Esophagus squamous epithelium (tissue), 4 donors: ENCODE measurements around the gene CRYBA2.

Source experiments
- POLR2A ChIP-seq, 4 donors: fragments of 450-650 bp; IDR thresholded peaks; one replicate each; pipeline ENCODE4 v1.6.1; 2017; ENCODE audit warnings: antibody characterized with exemption in 4 of 4, mild to moderate bottlenecking in 4 of 4, moderate library complexity in 3 of 4
- TF ChIP-seq, protein P1 (sequence below), 6 experiments: fragments of 450-650 bp in 4 of 6; fragments of 200-600 bp in 2 of 6; sonication (generic) in 2 of 6; IDR thresholded peaks; one replicate each; pipeline ENCODE4 v1.5.1; 2016 to 2019; ENCODE audit warnings: antibody characterized with exemption in 6 of 6, mild to moderate bottlenecking in 4 of 6, moderate library complexity in 4 of 6

DNA sequence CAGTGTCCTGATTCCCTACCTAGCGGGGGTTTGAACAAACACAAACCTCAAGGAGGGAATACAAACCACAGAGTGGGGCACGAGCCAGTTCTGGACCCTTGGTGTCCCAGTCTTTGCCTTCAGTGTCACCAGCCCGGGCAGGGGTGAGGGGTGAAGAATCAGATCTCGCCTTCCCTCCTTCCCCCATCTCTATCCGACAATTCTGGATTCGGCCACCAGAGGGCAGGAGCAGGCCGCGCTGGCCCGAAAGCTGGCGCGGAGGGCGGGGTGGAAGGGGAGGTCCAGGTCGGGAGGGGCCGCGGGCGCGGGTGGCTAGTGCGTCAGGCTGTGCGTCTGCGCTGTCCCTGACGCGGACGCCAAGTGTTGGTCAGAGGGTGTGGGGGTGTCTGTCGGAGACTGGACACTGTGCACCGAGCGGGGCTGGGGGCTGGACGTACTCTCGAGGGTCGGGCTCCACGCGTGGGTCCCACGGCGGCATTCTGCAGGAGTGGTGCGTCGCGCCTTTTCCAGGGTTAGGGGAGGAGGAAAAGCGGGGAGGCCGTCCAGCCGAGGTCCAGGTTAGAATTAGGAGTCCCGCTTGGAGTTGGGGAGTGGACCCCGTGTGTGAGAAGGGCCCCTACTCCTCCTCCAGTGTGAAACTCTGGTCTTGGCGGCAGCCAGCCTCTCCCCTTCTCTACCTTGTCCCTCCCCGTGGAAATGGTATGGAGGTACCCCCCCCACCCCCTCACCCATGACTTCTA lies 2.9 kb upstream of the CRYBA2 start:
- TF ChIP-seq, protein P1, sequence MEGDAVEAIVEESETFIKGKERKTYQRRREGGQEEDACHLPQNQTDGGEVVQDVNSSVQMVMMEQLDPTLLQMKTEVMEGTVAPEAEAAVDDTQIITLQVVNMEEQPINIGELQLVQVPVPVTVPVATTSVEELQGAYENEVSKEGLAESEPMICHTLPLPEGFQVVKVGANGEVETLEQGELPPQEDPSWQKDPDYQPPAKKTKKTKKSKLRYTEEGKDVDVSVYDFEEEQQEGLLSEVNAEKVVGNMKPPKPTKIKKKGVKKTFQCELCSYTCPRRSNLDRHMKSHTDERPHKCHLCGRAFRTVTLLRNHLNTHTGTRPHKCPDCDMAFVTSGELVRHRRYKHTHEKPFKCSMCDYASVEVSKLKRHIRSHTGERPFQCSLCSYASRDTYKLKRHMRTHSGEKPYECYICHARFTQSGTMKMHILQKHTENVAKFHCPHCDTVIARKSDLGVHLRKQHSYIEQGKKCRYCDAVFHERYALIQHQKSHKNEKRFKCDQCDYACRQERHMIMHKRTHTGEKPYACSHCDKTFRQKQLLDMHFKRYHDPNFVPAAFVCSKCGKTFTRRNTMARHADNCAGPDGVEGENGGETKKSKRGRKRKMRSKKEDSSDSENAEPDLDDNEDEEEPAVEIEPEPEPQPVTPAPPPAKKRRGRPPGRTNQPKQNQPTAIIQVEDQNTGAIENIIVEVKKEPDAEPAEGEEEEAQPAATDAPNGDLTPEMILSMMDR (IDR thresholded peaks at IDR 0.05), result peak; percentile 81 to 94 (median 91)
- peak in 1 of 4 donors; percentile 23 for TF ChIP-seq POLR2A (IDR thresholded peaks at IDR 0.05)
